Bronchial epithelial cell (primary cell): Measurements from ENCODE around the gene RC3H2. TPM values are rescaled to one million over a fixed set of nuclear protein-coding genes. Genes with fewer than 3 reads are reported as not detected.

Experiments
- DNase-seq: peaks from one replicate; pipeline ENCODE4 v3.0.0-alpha.2; 2010; ENCODE audit warnings: low read depth
- FAIRE-seq: peaks from 2 replicates; lab custom pipeline; 2011; peaks lifted over from hg19 to GRCh38; lab: Jason Lieb, UNC
- H3K27me3 ChIP-seq: 2 replicates; pipeline ENCODE4 v1.5.1; 2011; ENCODE audit warnings: low read length; ENCODE audit not compliant: control insufficient read depth, insufficient read depth
- H3K36me3 ChIP-seq: 2 replicates; pipeline ENCODE4 v1.5.1; 2011; ENCODE audit warnings: low read length; ENCODE audit not compliant: control insufficient read depth, insufficient read depth
- H3K4me3 ChIP-seq: 2 replicates; pipeline ENCODE4 v1.5.1; 2011; ENCODE audit warnings: mild to moderate bottlenecking, low read depth, low read length, control low read depth
- CTCF ChIP-seq: IDR thresholded peaks from 2 replicates; pipeline ENCODE4 v1.5.1; 2011; ENCODE audit warnings: mild to moderate bottlenecking, moderate library complexity, low read length, control low read depth, inconsistent platforms; ENCODE audit not compliant: insufficient read depth, severe bottlenecking
- total RNA-seq: library from RNA; depleted of rRNA; stranded (reverse); fragments of >200 nt; gene quantifications from 2 replicates; pipeline ENCODE4 v1.2.1, GENCODE V29; 2014

The RC3H2 gene
- total RNA-seq, 1 donor from 2014 or later, result 43.2 TPM

DNA sequence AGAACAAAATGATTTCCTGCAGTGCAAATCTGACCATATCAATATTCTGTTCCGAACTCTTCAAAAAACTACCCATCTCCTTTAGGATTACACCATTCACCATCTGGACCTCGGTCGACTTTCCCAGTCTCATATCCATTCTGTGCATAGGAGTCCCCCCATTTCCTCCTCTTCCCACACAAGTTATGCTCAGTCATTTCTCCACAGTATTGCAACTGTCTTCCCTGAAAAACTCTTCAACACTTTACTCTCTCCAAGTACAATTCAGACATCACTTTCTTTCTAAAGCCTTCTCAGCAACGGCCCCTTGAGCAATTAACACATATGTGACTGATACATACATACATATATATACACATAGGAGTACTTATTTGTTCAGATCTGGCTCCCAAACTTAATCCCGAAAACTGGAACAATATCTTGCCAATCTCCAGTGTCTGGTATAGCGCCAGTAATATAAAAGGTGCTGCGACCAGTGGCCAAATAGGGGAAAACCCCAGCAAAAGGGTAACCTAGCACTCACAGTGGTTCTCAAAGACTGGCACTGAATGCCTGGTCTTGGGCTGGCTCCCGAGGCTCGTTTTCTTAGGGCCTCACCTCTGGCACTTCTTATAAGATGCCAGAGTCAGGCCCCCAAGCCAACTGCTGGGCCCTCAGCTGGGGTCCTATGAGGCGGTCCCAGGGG lies 25.5 kb upstream of the RC3H2 start:
- Histone ChIP-seq H3K27me3 (no peaks in the 10 kb centered on the region), H3K4me3 (peak overlapping the region; percentile 91), H3K36me3 (no peaks in the 10 kb centered on the region)
- FAIRE-seq (no peak), DNase-seq (no peak)
- TF ChIP-seq CTCF, result peak; percentile 5

GRCh38 chr9:122929796-122930354 lies 24.7 kb upstream of the RC3H2 start:
- FAIRE-seq (no peak), DNase-seq (no peak)
- H3K4me3 ChIP-seq, result no peak overlapping the region
- H3K27me3 ChIP-seq, result no peaks in the 10 kb centered on the region
- H3K36me3 ChIP-seq, result no peaks in the 10 kb centered on the region
- TF ChIP-seq CTCF, result no peak

GRCh38 chr9:122923947-122924346 lies 18.8 kb upstream of the RC3H2 start:
- H3K4me3 ChIP-seq, result no peak overlapping the region
- DNase-seq (no peak), FAIRE-seq (no peak)
- no peak for TF ChIP-seq CTCF
- H3K36me3 ChIP-seq, result no peaks in the 10 kb centered on the region
- H3K27me3 ChIP-seq, result no peaks in the 10 kb centered on the region

DNA sequence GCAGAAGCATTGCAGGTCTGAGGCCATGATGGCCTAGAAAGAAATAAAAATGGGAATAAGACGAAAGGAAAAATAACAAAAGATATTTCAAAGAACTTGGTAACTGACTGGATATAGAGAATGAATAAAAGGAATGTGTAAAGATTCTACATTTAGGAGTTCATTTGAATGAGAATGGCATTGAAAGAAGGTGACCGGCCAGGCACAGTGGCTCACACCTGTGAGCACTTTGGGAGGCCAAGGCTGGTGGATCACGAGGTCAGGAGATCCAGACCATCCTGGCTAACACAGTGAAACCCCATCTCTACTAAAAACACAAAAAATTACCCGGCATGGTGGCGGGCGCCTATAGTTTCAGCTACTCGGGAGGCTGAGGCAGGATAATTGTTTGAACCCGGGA lies 17.6 kb upstream of the RC3H2 start:
- H3K4me3 ChIP-seq, result no peak overlapping the region
- no peaks in the 10 kb centered on the region for H3K36me3 ChIP-seq
- DNase-seq, result no peak
- FAIRE-seq, result no peak
- TF ChIP-seq CTCF, result no peak
- H3K27me3 ChIP-seq, result no peaks in the 10 kb centered on the region

DNA sequence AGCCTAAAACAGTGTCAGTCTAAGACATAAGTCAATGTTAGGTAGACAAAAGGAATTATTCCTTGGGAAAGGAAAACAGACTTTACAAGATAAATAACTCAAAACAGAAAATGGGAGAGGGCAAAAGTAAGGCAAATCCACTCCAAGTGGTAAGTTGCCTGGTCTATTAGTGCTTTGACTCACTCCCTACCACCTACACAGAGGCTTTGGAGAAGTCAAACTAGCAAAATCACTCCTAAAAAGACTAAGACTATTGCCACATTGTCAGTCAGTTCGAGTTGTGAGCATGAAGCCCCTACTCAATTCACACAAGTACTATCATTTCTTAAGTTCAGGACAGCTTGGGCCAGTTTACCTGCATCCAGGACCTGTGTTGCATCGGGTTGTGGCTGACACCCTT lies 13.2 kb upstream of the RC3H2 start:
- FAIRE-seq (peak; percentile 40), DNase-seq (no peak)
- Histone ChIP-seq H3K27me3 (no peaks in the 10 kb centered on the region), H3K36me3 (no peaks in the 10 kb centered on the region), H3K4me3 (no peak overlapping the region)
- no peak for TF ChIP-seq CTCF
